SK-N-SH (cell line): Measurements from ENCODE around the gene TMEM179. TPM values are rescaled to one million over a fixed set of nuclear protein-coding genes. Genes with fewer than 3 reads are reported as not detected.

Experiments
- CTCF ChIA-PET: fragments of 300-600, 350-600 bp; formaldehyde crosslinking; extraction: SDS; loops from one replicate; lab custom pipeline; 2021; lab: Yijun Ruan, JAX
- POLR2A ChIA-PET: fragments of 350-600 bp; sonication (Branson Sonifier 250); formaldehyde crosslinking; extraction: SDS; loops from one replicate; lab custom pipeline; 2020; ENCODE audit warnings: antibody characterized with exemption, inconsistent platforms; lab: Yijun Ruan, JAX
- DNase-seq: peaks from one replicate; pipeline ENCODE4 v3.0.0; 2012
- H2AFZ ChIP-seq: fragments of 200-600 bp; sonication (generic); 2 replicates; pipeline ENCODE4 v1.8.1; 2016; ENCODE audit warnings: antibody characterized with exemption, mild to moderate bottlenecking, low read depth
- H3F3A ChIP-seq: fragments of 200-600 bp; sonication (generic); replicated peaks from 2 replicates; pipeline ENCODE3; 2016; ENCODE audit warnings: antibody characterized with exemption, mild to moderate bottlenecking; ENCODE audit not compliant: insufficient read depth
- H3K27ac ChIP-seq, 2 experiments: fragments of 200-500 bp in 1 of 2; fragments of 200-600 bp in 1 of 2; sonication (Bioruptor generic) in 1 of 2; sonication (generic), shearing (Covaris generic) in 1 of 2; 2 replicates each; pipeline versions ENCODE4 v1.5.1 to v1.6.1; 2014 to 2016; ENCODE audit warnings: low read depth in 2 of 2, inconsistent platforms in 1 of 2, low read length in 1 of 2, mild to moderate bottlenecking in 1 of 2, mixed read lengths in 1 of 2
- H3K27me3 ChIP-seq: fragments of 200-600 bp; sonication (generic), shearing (Covaris generic); 2 replicates; pipeline ENCODE4 v1.6.1; 2016; ENCODE audit warnings: mixed run types; ENCODE audit not compliant: insufficient read depth
- H3K36me3 ChIP-seq, 2 experiments: fragments of 200-500 bp in 1 of 2; fragments of 200-600 bp in 1 of 2; sonication (Bioruptor generic) in 1 of 2; sonication (generic) in 1 of 2; replicated peaks in 1 of 2; 2 replicates each; pipeline versions ENCODE3 to v1.5.1; 2014 to 2016; ENCODE audit warnings: low read length in 1 of 2, mild to moderate bottlenecking in 1 of 2; ENCODE audit not compliant: insufficient read depth in 2 of 2, control insufficient read depth in 1 of 2
- H3K4me1 ChIP-seq, 2 experiments: fragments of 200-500 bp in 1 of 2; fragments of 200-600 bp in 1 of 2; sonication (Bioruptor generic) in 1 of 2; sonication (generic), shearing (Covaris generic) in 1 of 2; 2 replicates each; pipeline versions ENCODE4 v1.5.1 to v1.6.1; 2014 to 2016; ENCODE audit warnings: low read depth in 1 of 2, low read length in 1 of 2, mixed run types in 1 of 2; ENCODE audit not compliant: insufficient read depth in 2 of 2, control insufficient read depth in 1 of 2
- H3K4me2 ChIP-seq: fragments of 200-600 bp; sonication (generic), shearing (Covaris generic); 2 replicates; pipeline ENCODE4 v1.6.1; 2017; ENCODE audit warnings: mixed run types
- H3K4me3 ChIP-seq, 2 experiments: fragments of 200-500 bp in 1 of 2; fragments of 200-600 bp in 1 of 2; sonication (Bioruptor generic) in 1 of 2; sonication (generic), shearing (Covaris generic) in 1 of 2; 2 replicates each; pipeline versions ENCODE4 v1.5.1 to v1.8.1; 2014 to 2016; ENCODE audit warnings: low read depth in 2 of 2, inconsistent platforms in 1 of 2, low read length in 1 of 2, mild to moderate bottlenecking in 1 of 2, mixed read lengths in 1 of 2, moderate library complexity in 1 of 2
- H3K79me2 ChIP-seq: fragments of 200-600 bp; sonication (generic); 2 replicates; pipeline ENCODE4 v1.8.1; 2017; ENCODE audit warnings: mild to moderate bottlenecking; ENCODE audit not compliant: insufficient read depth
- H3K9ac ChIP-seq: fragments of 200-600 bp; sonication (generic); 2 replicates; pipeline ENCODE4 v1.6.1; 2017; ENCODE audit warnings: mixed run types
- H3K9me2 ChIP-seq: fragments of 200-600 bp; sonication (generic); 2 replicates; pipeline ENCODE4 v1.6.1; 2017; ENCODE audit warnings: mixed run types
- H3K9me3 ChIP-seq: fragments of 200-600 bp; sonication (generic); 2 replicates; pipeline ENCODE4 v1.6.1; 2017; ENCODE audit warnings: mixed run types, mild to moderate bottlenecking, moderate library complexity
- H4K20me1 ChIP-seq: fragments of 200-600 bp; sonication (generic); 2 replicates; pipeline ENCODE4 v1.6.1; 2017; ENCODE audit warnings: mild to moderate bottlenecking, mixed run types; ENCODE audit not compliant: insufficient read depth
- ELF1 ChIP-seq: IDR thresholded peaks from 2 replicates; pipeline ENCODE4 v1.4.0; 2012
- FOXM1 ChIP-seq: IDR thresholded peaks from 2 replicates; pipeline ENCODE4 v1.4.0; 2012; ENCODE audit warnings: low read depth, mild to moderate bottlenecking
- IRF3 ChIP-seq: fragments of 150-350 bp; IDR thresholded peaks from 2 replicates; pipeline ENCODE4 v1.6.1; 2016; ENCODE audit warnings: mild to moderate bottlenecking, low read depth, low read length
- JUND ChIP-seq: IDR thresholded peaks from 2 replicates; pipeline ENCODE4 v1.4.0; 2012
- MXI1 ChIP-seq: IDR thresholded peaks from 2 replicates; pipeline ENCODE4 v1.6.1; 2012; ENCODE audit warnings: mild to moderate bottlenecking, low read depth, low read length, improper control_type of control experiment
- POLR2AphosphoS5 ChIP-seq: IDR thresholded peaks from 2 replicates; pipeline ENCODE4 v1.6.1; 2012; ENCODE audit warnings: low read depth, low read length
- RAD21 ChIP-seq: IDR thresholded peaks from 2 replicates; pipeline ENCODE4 v1.6.1; 2012; ENCODE audit warnings: mild to moderate bottlenecking, low read length
- RCOR1 ChIP-seq: fragments of 150-350 bp; IDR thresholded peaks from 2 replicates; pipeline ENCODE4 v1.6.1; 2017; ENCODE audit warnings: antibody characterized with exemption, low read length
- RFX5 ChIP-seq: IDR thresholded peaks from 2 replicates; pipeline ENCODE4 v1.6.1; 2012; ENCODE audit warnings: mild to moderate bottlenecking, improper control_type of control experiment, low read length
- SIN3A ChIP-seq: IDR thresholded peaks from 2 replicates; pipeline ENCODE4 v1.6.1; 2012; ENCODE audit warnings: low read depth, mild to moderate bottlenecking, low read length, moderate library complexity, borderline replicate concordance
- TAF1 ChIP-seq: IDR thresholded peaks from 2 replicates; pipeline ENCODE4 v1.6.1; 2012; ENCODE audit warnings: low read depth, mild to moderate bottlenecking, low read length, moderate library complexity, borderline replicate concordance
- TEAD4 ChIP-seq: IDR thresholded peaks from 2 replicates; pipeline ENCODE4 v1.4.0; 2012; ENCODE audit warnings: mild to moderate bottlenecking, borderline replicate concordance; ENCODE audit not compliant: insufficient read depth
- YY1 ChIP-seq: IDR thresholded peaks from 2 replicates; pipeline ENCODE4 v1.4.0; 2012; ENCODE audit warnings: low read depth, mild to moderate bottlenecking
- ZBTB33 ChIP-seq: IDR thresholded peaks from 2 replicates; pipeline ENCODE4 v1.4.0; 2012; ENCODE audit warnings: low read depth, borderline replicate concordance
- WGBS: methylation state at CpG from one replicate; pipeline ENCODE4 v1.1.6; 2017; ENCODE audit warnings: low lambda C conversion rate; 5-methylcytosine and 5-hydroxymethylcytosine counted together
- polyA plus RNA-seq, 3 experiments: library from polyadenylated mRNA; depleted of rRNA; stranded (reverse); fragments of >200 nt; gene quantifications; 2 replicates each; pipeline ENCODE4 v1.2.3, GENCODE V29; 2012
- TF ChIP-seq, protein P1 (sequence below): IDR thresholded peaks from 2 replicates; pipeline ENCODE4 v1.4.0; 2012; ENCODE audit warnings: low read depth

The TMEM179 gene
- polyA plus RNA-seq, 1 of the 3 experiments (the other 2 are of a cell fraction): 1.7 TPM

DNA sequence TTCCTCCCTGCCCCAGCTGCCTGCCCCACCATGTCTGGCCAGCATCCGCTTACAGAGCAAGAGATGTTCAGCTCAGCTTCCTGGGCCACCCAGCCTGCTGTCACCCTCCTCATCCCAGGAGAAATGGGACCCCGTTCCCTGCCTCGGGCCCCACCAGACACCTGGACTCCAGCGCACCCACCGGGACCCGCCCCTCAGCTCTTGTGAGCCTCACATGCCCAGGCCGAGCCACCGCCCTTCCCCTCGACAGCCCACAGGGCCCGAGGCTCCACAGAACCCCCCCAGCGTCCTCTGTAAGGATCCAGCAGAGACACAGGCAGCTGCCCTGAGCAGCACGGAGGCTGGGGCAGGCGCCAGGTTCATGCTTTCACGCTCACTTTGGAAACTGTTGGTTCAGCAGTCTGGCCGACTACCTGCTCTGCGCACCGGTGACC, 43.4 kb downstream of the TMEM179 start (continued):
- TF ChIP-seq ZBTB33 (no peak), MXI1 (no peak)
- TF ChIP-seq, all 33 proteins: peak for 0

GRCh38 chr14:104560586-104560945, 44.0 kb downstream of the TMEM179 start:
- no peak overlapping the region for H3K27ac ChIP-seq
- POLR2A ChIA-PET: no interaction called here
- no peak overlapping the region for H3K4me2 ChIP-seq
- H3K9ac ChIP-seq: no peak overlapping the region
- no peaks in the 10 kb centered on the region for H3K9me3 ChIP-seq
- WGBS: 28% methylated on average over 2 of the region's 3 CpGs
- H4K20me1 ChIP-seq: no peaks in the 10 kb centered on the region
- H3K79me2 ChIP-seq: no peaks in the 10 kb centered on the region
- no peak overlapping the region for H2AFZ ChIP-seq
- H3K4me1 ChIP-seq: peaks cover 0 to 41% of the 10 kb centered on the region in 2 experiments; a peak in 1 of 4 replicates
- DNase-seq: no peak
- no peaks in the 10 kb centered on the region for H3F3A ChIP-seq
- no peak for TF ChIP-seq MXI1
- no peak for TF ChIP-seq TAF1
- TF ChIP-seq, protein P1, sequence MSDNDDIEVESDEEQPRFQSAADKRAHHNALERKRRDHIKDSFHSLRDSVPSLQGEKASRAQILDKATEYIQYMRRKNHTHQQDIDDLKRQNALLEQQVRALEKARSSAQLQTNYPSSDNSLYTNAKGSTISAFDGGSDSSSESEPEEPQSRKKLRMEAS: no peak
- TF ChIP-seq SIN3A: no peak
- TF ChIP-seq RFX5: no peak
- TF ChIP-seq FOXM1: no peak
- TF ChIP-seq YY1: no peak
- TF ChIP-seq RCOR1: no peak
- TF ChIP-seq ZBTB33: no peak
- TF ChIP-seq IRF3: no peak
- TF ChIP-seq POLR2AphosphoS5: no peak
- no peak for TF ChIP-seq RAD21
- TF ChIP-seq JUND: no peak
- TF ChIP-seq TEAD4: no peak
- no peak for TF ChIP-seq ELF1
- CTCF ChIA-PET: interaction anchor here (1.1 to 3.8 kb wide), 7 partner anchors 9 to 466 kb away, joined by 3 to 10 read pairs (median 5); no protein-coding TSS in a partner anchor
- no peaks in the 10 kb centered on the region for H3K27me3 ChIP-seq
- no peak overlapping the region for H3K4me3 ChIP-seq
- H3K9me2 ChIP-seq: no peaks in the 10 kb centered on the region
- H3K36me3 ChIP-seq: no peaks in the 10 kb centered on the region
